Measurements from ENCODE around the gene OR52N2.

OR52N2 gene

DNA sequence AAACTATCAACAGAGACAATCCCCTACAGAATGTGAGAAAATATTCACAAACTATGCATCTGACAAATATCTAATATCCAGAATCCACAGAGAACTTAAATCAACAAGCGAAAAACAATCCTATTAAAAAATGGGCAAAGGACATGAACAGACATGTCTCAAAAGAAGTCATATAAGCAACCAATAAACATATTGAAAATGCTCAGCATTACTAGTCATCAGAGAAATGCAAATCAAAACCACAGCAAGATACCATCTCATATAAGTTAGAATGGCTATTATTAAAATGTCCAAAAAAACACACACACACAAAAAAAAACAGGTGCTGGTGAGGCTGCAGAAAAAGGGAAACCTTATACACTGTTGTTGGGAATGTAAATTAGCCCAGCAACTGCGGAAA, 57.1 kb downstream of the OR52N2 start:
- intact Hi-C loops (cut with DNase I): no loop called here
- no peak for DNase-seq

Measured in head of caudate nucleus (tissue), 42 donors.